UCSD-AML1 (cell line): ENCODE results near the gene DGKH.

Source experiments
- DNase-seq: peaks from one replicate; lab custom pipeline; 2025; ENCODE audit not compliant: unreplicated experiment; lab: John Stamatoyannopoulos, UW

DGKH gene

DNA sequence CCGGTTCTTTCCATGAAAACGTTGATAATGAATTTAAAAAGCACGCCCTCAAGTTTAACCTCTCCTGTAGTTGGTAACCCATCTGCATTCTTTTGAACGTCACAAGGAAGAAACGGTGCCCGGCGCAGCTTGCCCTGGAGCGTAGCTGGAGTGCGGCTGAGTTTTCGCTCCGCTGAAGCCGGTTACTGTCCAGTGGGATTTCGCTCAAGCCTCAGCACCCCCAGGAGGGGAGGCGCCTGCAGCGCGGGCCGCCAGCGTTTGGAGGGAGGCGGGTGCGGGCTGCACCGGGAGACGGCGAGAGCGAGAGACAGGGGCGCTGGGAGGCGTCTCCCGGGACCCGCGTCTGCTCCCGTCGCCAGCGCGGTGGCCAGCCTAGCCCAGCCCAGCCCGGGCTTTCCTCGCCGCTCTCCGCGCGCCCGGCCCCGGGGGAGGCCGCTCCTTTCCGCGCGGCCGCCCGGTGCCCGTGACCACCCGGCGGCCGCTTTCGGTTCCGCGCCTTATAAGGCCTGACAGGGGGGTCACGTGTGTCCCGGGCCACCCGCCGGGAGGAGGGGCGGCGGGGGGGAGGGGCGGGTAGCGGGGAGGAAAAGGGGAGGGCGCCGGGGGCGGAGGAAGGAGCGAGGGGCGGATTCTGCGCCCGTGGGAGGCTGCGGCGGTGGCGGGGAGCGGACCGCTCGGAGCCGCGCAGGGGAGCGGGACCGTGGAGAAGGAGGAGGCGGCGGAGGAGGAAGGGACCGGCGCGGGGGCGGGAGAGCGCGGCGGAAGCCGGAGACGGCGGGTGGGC lies 8.3 kb upstream of the DGKH start:
- DNase-seq: peak; percentile 88

DNA sequence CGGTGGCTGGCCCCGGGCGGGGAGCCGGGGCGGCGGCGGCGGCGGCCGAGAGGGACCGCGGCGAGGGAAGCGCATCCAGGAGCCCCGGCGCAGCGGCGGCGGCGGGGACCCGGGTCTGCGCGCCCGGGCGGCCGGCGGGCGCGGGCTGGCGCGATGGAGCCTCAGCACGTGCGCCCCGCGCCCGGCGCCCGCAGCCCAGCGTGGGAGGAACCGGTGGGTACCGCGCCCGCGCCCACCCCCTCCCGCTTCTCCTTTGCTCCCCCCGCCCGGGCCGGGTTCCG lies 7.8 kb upstream of the DGKH start:
- no peak for DNase-seq

GRCh38 chr13:42041011-42041683 lies 7.3 kb upstream of the DGKH start:
- DNase-seq: peak; percentile 69

- DNase-seq: peak; percentile 53
These were observed 6.8 kb upstream of the DGKH start for GRCh38 chr13:42041684-42042035.

DNA sequence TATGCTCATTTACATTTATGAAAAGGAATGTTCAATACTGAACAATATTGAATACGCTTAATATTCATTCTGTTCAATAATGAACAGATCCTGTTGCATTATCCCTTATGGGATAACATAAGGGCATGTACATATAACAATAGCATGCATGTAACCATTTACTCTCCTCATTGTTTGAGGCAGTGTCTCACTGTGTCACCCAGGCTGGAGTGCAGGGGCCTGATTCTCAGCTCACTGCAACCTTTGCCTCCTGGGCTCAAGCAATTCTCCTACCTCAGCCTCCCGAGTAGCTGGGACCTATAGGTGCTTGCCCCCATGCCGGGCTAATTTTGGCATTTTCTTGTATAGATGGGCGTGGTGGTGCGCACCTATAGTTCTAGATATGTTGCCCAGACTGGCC lies 4.8 kb upstream of the DGKH start:
- DNase-seq: no peak

DNA sequence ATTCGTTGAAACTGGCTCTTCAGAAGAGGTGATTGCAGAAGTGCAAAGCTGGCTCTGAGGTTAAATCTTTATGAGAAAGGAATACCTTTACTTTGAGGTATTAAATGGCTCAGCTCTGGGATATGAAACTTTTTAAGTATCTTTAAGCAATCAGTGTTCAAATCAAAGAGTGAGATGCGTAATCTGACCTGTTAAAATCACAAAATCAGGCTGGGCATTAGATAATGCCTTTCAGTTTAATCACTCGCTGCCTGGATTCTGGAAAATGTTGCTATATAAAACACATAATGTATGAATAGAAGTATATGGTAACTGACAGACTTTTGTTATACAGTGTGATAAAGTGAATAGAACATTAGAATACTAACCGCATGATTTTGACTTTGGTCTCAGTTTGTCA lies 2.0 kb upstream of the DGKH start:
- DNase-seq: no peak

DNA sequence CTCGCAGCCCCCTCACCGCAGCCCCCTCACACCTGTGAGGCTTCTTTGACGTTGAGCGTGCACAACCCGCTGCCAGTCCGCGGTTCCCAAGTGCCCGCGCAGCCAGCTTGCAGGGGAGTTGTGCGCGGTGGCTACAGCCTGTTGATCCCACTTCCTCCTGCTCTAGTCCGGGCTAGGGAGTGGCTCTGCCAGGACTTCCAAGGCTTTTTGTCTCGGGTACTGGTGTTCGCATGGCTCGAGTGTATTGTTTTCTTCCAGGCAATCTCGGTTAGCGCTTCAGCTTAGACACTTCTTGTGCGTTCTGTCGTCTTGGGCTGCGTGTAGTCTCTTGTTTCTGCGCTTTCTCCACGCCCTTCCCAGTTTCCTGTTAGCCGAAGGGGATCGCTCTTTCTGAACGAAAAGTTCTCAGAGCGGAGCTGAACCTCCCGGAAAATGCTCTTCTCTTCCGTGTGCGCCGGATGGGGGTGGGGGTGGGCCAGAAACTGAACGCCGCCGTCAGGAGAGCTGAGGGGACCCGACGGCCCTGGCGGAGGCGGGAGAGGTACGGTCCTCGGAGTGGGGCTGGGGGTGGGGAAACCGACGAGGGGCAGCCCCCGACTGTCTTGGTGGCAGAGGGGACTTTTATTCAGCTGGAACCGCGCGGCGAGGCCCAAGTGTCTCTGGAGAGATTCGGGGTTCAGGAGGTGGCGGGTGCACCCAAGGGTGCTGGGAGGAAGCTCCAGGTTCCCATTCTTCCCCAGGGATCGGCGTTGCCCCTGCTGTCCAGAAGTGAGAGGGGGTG lies 697 bp upstream of the DGKH start:
- peak; percentile 75 for DNase-seq

GRCh38 chr13:42048684-42049453 lies 421 bp downstream of the DGKH start:
- DNase-seq: peak; percentile 83

DNA sequence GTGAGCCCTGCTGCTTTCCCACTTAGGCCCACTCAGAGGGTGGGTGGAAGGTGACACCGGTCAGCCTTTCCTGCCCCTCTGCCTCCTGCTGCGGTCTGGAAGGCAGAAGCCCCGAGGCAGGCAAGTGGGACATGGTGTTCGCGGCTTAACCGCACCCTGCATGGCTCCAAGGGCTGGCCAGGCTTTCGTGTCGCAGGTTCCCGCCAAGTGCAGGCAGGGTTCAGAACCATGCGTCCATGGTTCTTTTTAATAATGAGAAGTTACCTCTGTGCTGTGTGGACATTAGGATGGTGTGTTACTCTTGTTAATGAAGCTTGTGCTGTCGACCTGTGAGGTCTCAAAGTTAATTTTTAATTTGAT lies 986 bp downstream of the DGKH start:
- DNase-seq: no peak

DNA sequence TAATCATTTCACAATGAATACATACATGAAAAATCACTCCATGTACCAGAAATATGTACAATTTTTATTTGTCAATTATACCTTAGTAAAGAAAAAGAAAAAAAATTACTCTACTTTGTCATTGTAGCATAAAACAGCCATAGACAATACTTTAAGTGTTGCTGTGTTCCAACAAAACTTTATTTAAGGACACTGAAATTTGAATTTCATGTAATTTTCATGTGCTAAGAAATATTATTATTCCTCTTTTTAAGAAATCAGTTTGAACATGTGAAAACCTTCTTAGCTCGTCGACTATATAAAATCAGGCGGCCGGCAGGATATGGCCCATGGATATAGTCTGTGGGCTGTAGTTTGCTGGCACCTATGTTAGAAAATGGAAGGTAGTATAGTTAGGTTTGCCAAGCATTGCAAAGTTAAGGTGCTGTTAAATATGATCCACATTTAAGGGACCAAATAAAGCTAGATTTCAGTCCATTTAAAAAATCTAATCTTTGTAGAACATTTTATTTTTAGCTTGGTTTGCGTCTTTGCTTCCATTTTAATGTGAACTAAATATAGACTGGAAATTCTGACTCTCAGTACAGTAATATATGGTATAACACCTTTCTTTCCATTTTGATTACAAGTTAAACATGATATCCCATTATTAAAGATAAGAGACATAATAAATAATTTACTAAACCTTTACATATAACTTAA lies 6.5 kb downstream of the DGKH start:
- DNase-seq: no peak

- DNase-seq: no peak
These were observed 7.1 kb downstream of the DGKH start for GRCh38 chr13:42055500-42056085.

GRCh38 chr13:42056146-42056545 lies 7.7 kb downstream of the DGKH start:
- no peak for DNase-seq

GRCh38 chr13:42056583-42056982 lies 8.1 kb downstream of the DGKH start:
- no peak for DNase-seq

DNA sequence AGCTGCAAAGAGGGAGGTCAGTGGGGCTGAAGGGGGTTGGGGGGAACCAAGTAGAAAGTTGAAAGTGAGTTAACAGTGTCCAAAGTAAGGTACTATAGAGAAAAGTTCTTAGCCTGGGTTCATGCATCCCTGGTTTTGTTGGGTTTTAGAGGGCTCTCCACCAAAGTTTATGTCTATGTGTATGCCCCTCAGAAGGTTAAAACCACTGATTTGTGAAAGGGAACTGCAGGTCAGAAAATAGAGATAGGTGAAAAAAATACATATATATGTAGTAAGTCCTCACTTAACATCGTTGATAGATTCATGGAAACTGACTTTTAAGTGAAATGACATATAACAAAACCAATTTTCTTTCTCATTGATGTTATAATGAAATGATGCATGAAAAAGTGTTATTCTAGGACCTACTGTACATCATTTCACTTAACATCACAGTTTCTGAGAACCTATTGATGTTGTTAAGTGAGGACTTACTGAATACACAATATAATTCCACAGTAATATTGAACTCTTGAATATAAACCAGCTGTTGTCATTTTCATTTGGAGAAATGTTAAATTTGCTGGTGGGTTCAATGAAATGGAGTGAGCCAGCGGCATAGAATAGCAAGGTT lies 9.6 kb downstream of the DGKH start:
- DNase-seq: no peak

DNA sequence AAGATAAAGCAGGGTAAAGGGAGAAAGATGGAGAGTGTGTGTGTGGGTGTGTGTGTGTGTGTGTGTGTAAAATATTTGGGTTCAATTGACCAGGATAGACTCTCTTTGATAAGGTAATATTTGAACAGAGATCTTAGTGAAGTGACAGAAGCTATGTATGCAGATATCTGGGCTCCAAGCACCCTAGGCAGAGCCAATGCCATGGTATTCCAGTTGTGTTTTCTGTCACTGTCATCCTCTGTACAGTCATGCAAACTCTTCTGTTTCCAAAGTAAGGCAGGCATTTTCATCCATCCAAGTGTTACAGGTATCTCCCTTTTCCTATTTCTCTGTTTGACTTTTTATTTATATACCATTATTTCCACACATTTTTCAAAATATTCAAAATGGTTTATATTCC lies 13.5 kb downstream of the DGKH start:
- no peak for DNase-seq

DNA sequence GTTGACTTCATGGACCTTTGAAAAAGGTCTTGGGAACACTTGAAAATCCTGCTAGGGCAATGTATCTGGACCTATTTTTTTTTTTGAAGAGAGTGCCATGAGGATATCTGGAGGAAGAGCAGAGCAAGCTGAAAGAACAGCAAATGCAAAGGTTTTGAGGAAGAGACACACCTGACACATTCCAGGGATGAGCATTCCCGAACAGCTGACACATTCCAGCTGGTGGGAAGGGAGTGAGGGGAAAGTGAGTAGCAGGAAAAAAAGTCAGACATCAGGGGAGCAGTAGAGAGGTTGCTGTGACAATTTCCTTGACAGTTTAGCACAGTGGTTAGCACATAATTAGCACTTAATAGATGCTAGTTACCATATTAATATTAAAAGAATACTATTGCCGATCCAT lies 14.7 kb downstream of the DGKH start:
- DNase-seq: no peak

- DNase-seq: no peak
These were observed 15.8 kb downstream of the DGKH start for GRCh38 chr13:42064259-42064658.

DNA sequence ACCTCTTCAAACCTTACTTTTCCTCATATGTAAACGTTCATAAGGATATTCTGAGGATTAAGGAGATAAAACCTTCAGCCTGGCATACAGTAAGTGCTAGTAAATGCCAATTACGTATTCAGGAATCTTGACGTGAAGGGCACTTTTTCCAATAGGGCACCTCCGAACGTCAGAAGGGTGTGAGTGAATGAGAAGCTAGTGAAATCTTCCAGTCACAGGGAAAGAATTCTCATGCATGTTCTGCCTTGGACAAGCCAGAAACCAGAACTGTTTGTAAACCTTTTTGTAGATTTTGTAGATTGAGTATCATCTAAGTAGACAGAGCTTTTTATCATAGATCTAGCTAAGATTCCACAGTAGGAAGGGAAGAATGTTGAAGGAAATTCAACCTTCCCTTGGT lies 16.5 kb downstream of the DGKH start:
- DNase-seq: no peak

DNA sequence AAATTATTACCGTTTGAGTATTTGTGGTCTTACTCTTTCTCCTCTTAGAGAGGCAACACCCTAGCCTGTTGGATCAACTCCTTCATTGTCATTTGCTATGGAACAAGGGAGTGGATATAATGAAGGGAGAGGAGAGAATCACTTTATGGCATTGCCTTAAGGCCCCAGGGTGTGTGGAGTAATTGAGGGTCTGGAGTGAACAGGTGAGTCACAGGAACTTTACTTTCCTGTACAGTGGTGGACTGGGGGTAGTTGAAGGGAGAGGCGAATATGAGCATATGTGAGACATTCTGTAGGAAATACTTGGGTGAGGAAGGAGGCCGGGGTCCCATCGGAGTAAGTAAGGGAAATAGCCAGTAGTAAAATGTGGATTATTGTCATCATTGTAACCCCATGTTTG lies 17.0 kb downstream of the DGKH start:
- no peak for DNase-seq

DNA sequence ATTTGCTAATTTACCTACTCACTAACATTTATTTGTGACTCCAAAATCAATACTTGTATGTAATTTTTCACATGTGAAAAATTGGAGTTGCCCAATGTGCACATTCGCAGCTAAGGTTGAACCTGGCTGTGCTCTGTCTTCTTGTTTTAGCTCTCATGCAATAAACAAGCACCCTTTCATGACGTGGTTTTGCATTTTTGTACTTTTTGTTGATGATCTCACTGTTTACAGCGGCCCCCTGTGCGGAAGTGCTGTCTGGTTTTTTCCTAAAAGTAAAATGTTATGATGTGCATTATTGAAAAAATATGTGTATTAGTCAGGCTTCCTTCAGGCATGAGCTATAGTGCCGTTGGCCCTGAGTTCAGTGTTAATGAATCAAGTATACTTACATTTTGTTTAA lies 18.1 kb downstream of the DGKH start:
- DNase-seq: no peak
